ENCODE data around the gene MEF2D. TPM values are rescaled to one million over a fixed set of nuclear protein-coding genes. Genes with fewer than 3 reads are reported as not detected.

Gene MEF2D
- total and polyA plus RNA-seq, 10 donors: 7.4 to 103 (median 61.6) TPM

- Histone ChIP-seq H3K27ac (peak overlapping the region in 7 of 8 donors; percentile 0 to 100 (median 100)), H3K4me3 (peak overlapping the region in 6 of 8 donors; percentile 69 to 97 (median 88)), H3K4me1 (peaks cover 79 to 88% (median 82%) of the 10 kb centered on the region in 6 donors), H3K36me3 (peaks cover 0 to 15% (median 4%) of the 10 kb centered on the region in 6 donors), H3K27me3 (replicated peaks in 1 of 7) (no peaks in the 10 kb centered on the region), H3K9me3 (no peaks in the 10 kb centered on the region)
- DNase-seq: peak; percentile 68
- no peak for TF ChIP-seq CTCF (IDR thresholded peaks at IDR 0.05 in 8 of 11, conservative IDR thresholded peaks at IDR 0.05 in 3 of 11)
- no peak for TF ChIP-seq POLR2A (IDR thresholded peaks at IDR 0.05)
- TF ChIP-seq POLR2AphosphoS5 (IDR thresholded peaks at IDR 0.05): no peak
- intact Hi-C loops (cut with DNase I; ENCODE audit: low total_unique reads): no loop called here
- WGBS, 5 donors: 42 to 62% (median 49%) methylated on average over 5 of the region's 5 CpGs
These were observed 2.7 kb downstream of the MEF2D start for GRCh38 chr1:156497743-156498431.

- intact Hi-C loops (cut with DNase I; ENCODE audit: low total_unique reads): no loop called here
- DNase-seq: peak; percentile 64
- Histone ChIP-seq H3K4me3 (peak overlapping the region in 4 of 8 donors; percentile 79 to 97 (median 88)), H3K36me3 (peaks cover 0 to 15% (median 4%) of the 10 kb centered on the region in 6 donors), H3K4me1 (peaks cover 79 to 88% (median 82%) of the 10 kb centered on the region in 6 donors), H3K9me3 (no peaks in the 10 kb centered on the region), H3K27ac (peak overlapping the region in 7 of 8 donors; percentile 0 to 100 (median 100)), H3K27me3 (replicated peaks in 1 of 7) (no peaks in the 10 kb centered on the region)
- TF ChIP-seq POLR2AphosphoS5 (IDR thresholded peaks at IDR 0.05): no peak
- WGBS, 5 donors: 42 to 60% (median 54%) methylated on average over 11 of the region's 11 CpGs
These were observed 3.4 kb downstream of the MEF2D start for GRCh38 chr1:156497078-156497742.

- intact Hi-C loops (cut with DNase I; ENCODE audit: low total_unique reads): no loop called here
- Histone ChIP-seq H3K27ac (peak overlapping the region in 7 of 8 donors; percentile 41 to 100 (median 100)), H3K4me1 (peaks cover 79 to 88% (median 82%) of the 10 kb centered on the region in 6 donors), H3K9me3 (no peaks in the 10 kb centered on the region), H3K36me3 (peaks cover 0 to 15% (median 4%) of the 10 kb centered on the region in 6 donors), H3K27me3 (replicated peaks in 1 of 7) (no peaks in the 10 kb centered on the region), H3K4me3 (peak overlapping the region in 4 of 8 donors; percentile 1 to 97 (median 83))
- TF ChIP-seq POLR2A (IDR thresholded peaks at IDR 0.05) (no peak), POLR2AphosphoS5 (IDR thresholded peaks at IDR 0.05) (peak in 2 of 3 donors; percentile 18 to 53), CTCF (IDR thresholded peaks at IDR 0.05 in 8 of 11, conservative IDR thresholded peaks at IDR 0.05 in 3 of 11) (no peak)
- DNase-seq: peak; percentile 63
- WGBS, 5 donors: 34 to 49% (median 44%) methylated on average over 10 of the region's 10 CpGs
These were observed 4.3 kb downstream of the MEF2D start for GRCh38 chr1:156496211-156496761.

GRCh38 chr1:156495401-156496140 lies 5.0 kb downstream of the MEF2D start:
- Histone ChIP-seq H3K27me3 (replicated peaks in 1 of 7) (no peaks in the 10 kb centered on the region), H3K4me3 (peak overlapping the region in 2 of 8 donors; percentile 79 to 97), H3K36me3 (peaks cover 0 to 15% (median 4%) of the 10 kb centered on the region in 6 donors), H3K9me3 (no peaks in the 10 kb centered on the region), H3K27ac (peak overlapping the region in 7 of 8 donors; percentile 44 to 100 (median 100)), H3K4me1 (peaks cover 85 to 91% (median 89%) of the 10 kb centered on the region in 6 donors)
- intact Hi-C loops (cut with DNase I; ENCODE audit: low total_unique reads): no loop called here
- no peak for TF ChIP-seq POLR2A (IDR thresholded peaks at IDR 0.05)
- TF ChIP-seq POLR2AphosphoS5 (IDR thresholded peaks at IDR 0.05): no peak
- no peak for TF ChIP-seq CTCF (IDR thresholded peaks at IDR 0.05 in 8 of 11, conservative IDR thresholded peaks at IDR 0.05 in 3 of 11)
- 59 to 68% (median 67%) methylated on average over 9 of the region's 9 CpGs for WGBS, 5 donors
- peak; percentile 70 for DNase-seq

Data from spleen (tissue), 11 donors.